ENCODE measurements around the gene RBBP5.
A peak's percentile ranks its signal among the peaks of the same experiment; 100 is the strongest.

Gene RBBP5

DNA sequence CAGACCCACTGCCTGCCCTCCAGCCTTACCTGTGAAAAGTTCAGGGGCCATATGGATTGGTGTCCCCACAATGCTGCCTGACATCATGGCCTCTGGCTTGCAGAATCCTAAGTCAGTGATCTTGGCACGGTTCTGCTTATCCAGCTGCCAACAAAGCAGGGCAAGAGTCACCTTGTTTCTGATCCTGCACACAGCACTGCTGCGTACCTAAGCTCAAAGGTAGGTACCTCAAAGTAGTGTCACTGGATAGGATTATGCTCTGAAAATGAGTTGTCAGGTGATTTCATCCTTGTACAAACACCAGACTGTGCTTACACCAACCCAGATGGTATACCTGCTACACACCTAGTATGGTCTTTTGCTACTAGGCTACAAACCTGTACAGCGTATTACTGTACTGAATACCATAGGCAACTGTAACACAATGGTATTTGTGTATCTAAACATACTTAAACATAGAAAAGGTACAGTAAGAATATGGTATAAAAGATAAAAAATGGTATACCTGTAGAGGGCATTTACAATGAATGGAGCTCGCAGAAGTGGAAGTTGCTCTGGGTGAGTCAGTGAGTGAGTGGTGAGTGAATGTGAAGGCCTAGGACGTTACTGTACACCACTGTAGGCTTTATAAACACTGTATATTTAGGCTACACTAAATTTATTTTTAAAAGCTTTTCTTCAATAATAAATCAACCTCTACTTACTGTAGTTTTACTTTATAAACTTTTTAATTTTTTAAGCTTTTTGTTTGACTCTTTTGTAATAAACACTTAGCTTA lies 29.1 kb upstream of the RBBP5 start:
- H3K4me1 ChIP-seq (ENCODE audit: control insufficient read depth, insufficient read depth, low read length): peaks cover 12% of the 10 kb centered on the region
- no peak for DNase-seq (ENCODE audit: low read depth)
- no peaks in the 10 kb centered on the region for H3K9me3 ChIP-seq (ENCODE audit: control insufficient read depth, low read length)
- H3K4me3 ChIP-seq (ENCODE audit: low read length): no peak overlapping the region
- no peak overlapping the region for H3K9ac ChIP-seq (ENCODE audit: low read length)
- H3K27me3 ChIP-seq (replicated peaks; ENCODE audit: control insufficient read depth, insufficient read depth, low read length): no peaks in the 10 kb centered on the region
- peaks cover 60% of the 10 kb centered on the region for H3K36me3 ChIP-seq (ENCODE audit: control insufficient read depth, insufficient read depth, low read length, severe bottlenecking)

DNA sequence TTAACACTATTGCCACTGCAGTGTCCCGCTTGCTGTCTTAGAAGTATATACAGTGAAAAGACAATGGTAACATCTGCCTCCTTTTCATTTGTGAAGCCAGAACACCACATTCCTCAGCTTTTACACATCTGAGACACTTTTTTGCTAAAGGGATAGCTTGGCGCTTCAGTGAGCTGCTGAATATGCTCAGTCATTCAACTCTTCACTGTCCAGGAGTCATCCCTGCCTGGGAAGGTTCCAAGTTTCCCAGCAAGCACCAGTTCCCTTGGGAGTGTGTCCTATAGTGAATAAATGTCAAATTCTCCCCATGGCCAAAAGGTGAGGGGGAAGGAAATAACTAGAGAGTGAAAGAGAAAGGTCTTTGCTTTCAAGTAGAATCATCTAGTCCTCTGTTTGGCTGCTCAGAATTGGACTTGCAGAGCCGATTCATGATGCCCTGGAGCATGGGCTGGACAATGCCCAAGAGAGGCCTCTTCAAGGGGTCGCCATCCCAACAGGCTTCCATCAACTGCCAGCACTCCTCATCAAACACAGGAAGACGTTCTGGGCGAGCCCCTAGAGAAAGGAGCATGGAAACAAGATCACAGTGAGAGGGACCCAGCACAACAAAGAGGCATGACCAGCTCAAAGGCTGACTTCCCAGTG lies 25.5 kb upstream of the RBBP5 start:
- no peaks in the 10 kb centered on the region for H3K9me3 ChIP-seq (ENCODE audit: control insufficient read depth, low read length)
- peak overlapping the region; percentile 43 for H3K9ac ChIP-seq (ENCODE audit: low read length)
- peak; percentile 56 for DNase-seq (ENCODE audit: low read depth)
- peaks cover 34% of the 10 kb centered on the region for H3K4me1 ChIP-seq (ENCODE audit: control insufficient read depth, insufficient read depth, low read length)
- H3K4me3 ChIP-seq (ENCODE audit: low read length): no peak overlapping the region
- no peaks in the 10 kb centered on the region for H3K27me3 ChIP-seq (replicated peaks; ENCODE audit: control insufficient read depth, insufficient read depth, low read length)
- peaks cover 38% of the 10 kb centered on the region for H3K36me3 ChIP-seq (ENCODE audit: control insufficient read depth, insufficient read depth, low read length, severe bottlenecking)

DNA sequence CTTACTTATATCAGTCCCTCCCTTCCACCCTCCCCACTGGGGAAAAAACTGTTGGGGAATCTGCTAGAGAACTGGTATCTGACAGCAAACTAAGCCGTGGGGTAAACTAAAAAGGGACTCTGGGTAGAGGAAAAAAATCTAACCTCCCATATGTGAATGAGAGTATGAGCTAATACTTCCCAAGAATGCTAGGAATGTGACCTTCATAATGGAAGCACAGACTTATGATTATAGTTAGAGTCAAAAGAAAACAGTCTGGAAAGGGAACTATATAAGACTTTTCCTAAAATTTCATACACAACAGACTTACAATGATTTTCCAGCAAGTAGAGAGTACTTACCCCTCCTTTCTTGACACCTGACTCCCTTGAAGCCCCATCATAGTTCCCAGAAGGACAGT lies 23.0 kb upstream of the RBBP5 start:
- peaks cover 46% of the 10 kb centered on the region for H3K4me1 ChIP-seq (ENCODE audit: control insufficient read depth, insufficient read depth, low read length)
- DNase-seq (ENCODE audit: low read depth): peak; percentile 76
- H3K27me3 ChIP-seq (replicated peaks; ENCODE audit: control insufficient read depth, insufficient read depth, low read length): no peaks in the 10 kb centered on the region
- peaks cover 25% of the 10 kb centered on the region for H3K36me3 ChIP-seq (ENCODE audit: control insufficient read depth, insufficient read depth, low read length, severe bottlenecking)
- peak overlapping the region; percentile 47 for H3K4me3 ChIP-seq (ENCODE audit: low read length)
- no peaks in the 10 kb centered on the region for H3K9me3 ChIP-seq (ENCODE audit: control insufficient read depth, low read length)
- H3K9ac ChIP-seq (ENCODE audit: low read length): peak overlapping the region; percentile 40

DNA sequence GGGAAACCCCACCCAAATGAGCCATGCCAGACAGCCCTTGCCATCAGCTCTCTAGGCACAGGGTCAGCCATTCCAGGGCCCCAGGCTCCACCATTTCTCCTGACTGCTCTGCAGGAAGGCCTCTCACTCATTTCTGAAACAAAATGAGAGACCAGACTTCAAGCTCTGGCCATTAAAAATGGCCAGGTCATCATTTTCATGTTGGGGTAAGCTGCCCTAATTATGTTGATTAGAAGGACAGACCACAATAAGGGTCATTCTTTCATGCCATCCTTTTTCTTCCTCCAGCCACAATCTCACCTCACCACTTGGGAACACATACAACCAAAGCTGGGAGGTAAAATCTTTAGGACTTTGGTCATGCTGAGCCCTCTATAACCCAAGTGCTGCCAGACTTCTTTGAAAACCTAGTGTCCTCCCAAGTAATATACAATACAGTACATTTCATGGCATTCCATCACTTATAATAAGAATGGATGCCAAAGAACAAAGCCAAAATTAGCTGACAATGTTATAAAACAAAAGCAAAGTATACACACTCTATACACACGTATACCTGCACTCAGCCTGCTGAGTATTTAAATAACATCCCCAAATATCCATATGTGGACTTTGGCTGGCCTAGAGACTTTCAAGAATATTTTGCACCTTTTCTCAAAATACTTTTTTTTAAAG lies 22.4 kb upstream of the RBBP5 start:
- H3K4me3 ChIP-seq (ENCODE audit: low read length): peak overlapping the region; percentile 47
- peaks cover 46% of the 10 kb centered on the region for H3K4me1 ChIP-seq (ENCODE audit: control insufficient read depth, insufficient read depth, low read length)

DNA sequence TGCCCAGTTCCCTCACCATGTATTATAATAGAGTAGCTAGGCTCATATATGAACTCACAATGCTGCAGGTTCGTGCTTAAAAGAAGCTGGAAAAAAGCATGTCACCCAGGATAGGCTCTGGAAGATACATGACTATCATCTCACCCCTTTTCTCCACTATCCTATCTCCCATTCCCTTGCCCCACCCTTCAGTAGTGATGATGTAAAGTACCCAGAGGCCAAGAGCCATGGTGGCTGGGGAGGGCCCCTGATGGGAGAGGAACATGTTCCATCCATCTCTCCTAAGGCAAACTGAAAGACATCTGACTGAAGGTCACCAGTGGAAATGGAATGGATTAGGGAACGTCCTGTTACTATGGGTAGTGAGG lies 20.3 kb upstream of the RBBP5 start:
- no peaks in the 10 kb centered on the region for H3K27me3 ChIP-seq (replicated peaks; ENCODE audit: control insufficient read depth, insufficient read depth, low read length)
- peak overlapping the region; percentile 48 for H3K9ac ChIP-seq (ENCODE audit: low read length)
- peaks cover 39% of the 10 kb centered on the region for H3K4me1 ChIP-seq (ENCODE audit: control insufficient read depth, insufficient read depth, low read length)
- H3K9me3 ChIP-seq (ENCODE audit: control insufficient read depth, low read length): no peaks in the 10 kb centered on the region
- peak overlapping the region; percentile 35 for H3K4me3 ChIP-seq (ENCODE audit: low read length)
- DNase-seq (ENCODE audit: low read depth): no peak
- H3K36me3 ChIP-seq (ENCODE audit: control insufficient read depth, insufficient read depth, low read length, severe bottlenecking): peaks cover 4% of the 10 kb centered on the region

More for the DNA sequence above, 22.4 kb upstream of the RBBP5 start:
- Histone ChIP-seq H3K27me3 (replicated peaks; ENCODE audit: control insufficient read depth, insufficient read depth, low read length) (no peaks in the 10 kb centered on the region), H3K36me3 (ENCODE audit: control insufficient read depth, insufficient read depth, low read length, severe bottlenecking) (peaks cover 19% of the 10 kb centered on the region), H3K9me3 (ENCODE audit: control insufficient read depth, low read length) (no peaks in the 10 kb centered on the region), H3K9ac (ENCODE audit: low read length) (peak overlapping the region; percentile 16)
- no peak for DNase-seq (ENCODE audit: low read depth)

DNA sequence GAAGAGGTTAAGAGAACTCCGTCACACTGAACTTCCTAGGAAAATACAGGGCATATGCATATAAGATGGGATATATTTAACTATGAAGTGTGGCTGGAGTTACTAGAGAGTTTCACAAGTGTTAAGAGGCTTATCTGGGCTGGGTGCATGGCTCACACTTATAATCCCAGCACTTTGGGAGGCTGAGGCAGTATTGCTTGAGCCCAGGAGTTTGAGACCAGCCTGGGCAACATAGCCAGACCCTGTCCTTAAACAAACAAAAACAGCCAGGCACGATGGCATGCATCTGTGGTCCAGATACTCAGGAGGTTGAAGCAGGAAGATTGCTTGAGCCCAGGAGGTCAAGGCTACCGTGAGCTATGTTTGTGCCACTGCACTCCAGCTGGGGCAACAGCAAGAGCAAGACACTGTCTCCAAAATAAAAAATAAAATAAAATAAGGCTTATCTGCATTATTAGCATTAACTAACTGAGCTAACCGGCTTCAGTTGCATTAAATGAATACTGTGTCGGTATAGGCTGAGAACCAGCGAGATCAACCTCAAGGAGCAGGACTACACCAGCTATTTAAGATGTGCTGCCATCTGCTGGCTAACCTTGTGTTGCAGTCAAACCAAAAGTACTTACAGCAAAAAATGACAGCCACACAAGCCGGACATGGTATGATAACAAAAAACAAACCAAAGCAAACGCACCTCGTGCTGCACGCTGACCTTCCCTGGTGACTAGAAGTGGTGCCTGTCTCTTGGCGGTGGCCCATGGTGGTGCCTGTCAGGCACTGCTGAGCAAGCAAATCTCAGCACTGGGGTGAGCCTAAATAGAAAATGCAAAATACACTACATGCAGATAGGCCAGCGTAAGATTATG lies 19.7 kb upstream of the RBBP5 start:
- H3K9ac ChIP-seq (ENCODE audit: low read length): peak overlapping the region; percentile 48
- H3K36me3 ChIP-seq (ENCODE audit: control insufficient read depth, insufficient read depth, low read length, severe bottlenecking): peaks cover 4% of the 10 kb centered on the region
- peak overlapping the region; percentile 35 for H3K4me3 ChIP-seq (ENCODE audit: low read length)
- H3K4me1 ChIP-seq (ENCODE audit: control insufficient read depth, insufficient read depth, low read length): peaks cover 34% of the 10 kb centered on the region
- no peaks in the 10 kb centered on the region for H3K27me3 ChIP-seq (replicated peaks; ENCODE audit: control insufficient read depth, insufficient read depth, low read length)
- peak; percentile 92 for DNase-seq (ENCODE audit: low read depth)
- H3K9me3 ChIP-seq (ENCODE audit: control insufficient read depth, low read length): no peaks in the 10 kb centered on the region

DNA sequence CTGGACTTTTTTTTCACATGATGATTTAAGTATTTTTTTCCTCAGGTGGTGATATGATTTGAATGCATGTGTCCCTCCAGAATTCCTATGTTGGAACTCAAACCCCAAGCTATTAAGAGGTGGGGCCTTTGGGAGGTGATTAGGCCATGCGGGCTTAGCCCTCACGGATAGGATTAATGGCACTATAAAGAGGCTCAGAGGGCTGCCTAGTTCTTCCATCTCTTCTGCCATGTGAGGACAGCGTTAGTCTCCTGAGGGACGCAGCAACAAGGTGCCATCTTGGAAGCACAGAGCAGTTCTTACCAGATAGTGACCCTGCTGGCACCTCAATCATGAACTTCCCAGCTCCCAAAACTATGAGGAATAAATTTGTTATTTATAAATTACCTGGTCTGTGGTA lies 18.3 kb upstream of the RBBP5 start:
- DNase-seq (ENCODE audit: low read depth): no peak
- H3K36me3 ChIP-seq (ENCODE audit: control insufficient read depth, insufficient read depth, low read length, severe bottlenecking): no peaks in the 10 kb centered on the region
- H3K9me3 ChIP-seq (ENCODE audit: control insufficient read depth, low read length): no peaks in the 10 kb centered on the region
- no peaks in the 10 kb centered on the region for H3K27me3 ChIP-seq (replicated peaks; ENCODE audit: control insufficient read depth, insufficient read depth, low read length)
- H3K4me3 ChIP-seq (ENCODE audit: low read length): no peak overlapping the region
- H3K4me1 ChIP-seq (ENCODE audit: control insufficient read depth, insufficient read depth, low read length): peaks cover 31% of the 10 kb centered on the region
- no peak overlapping the region for H3K9ac ChIP-seq (ENCODE audit: low read length)

DNA sequence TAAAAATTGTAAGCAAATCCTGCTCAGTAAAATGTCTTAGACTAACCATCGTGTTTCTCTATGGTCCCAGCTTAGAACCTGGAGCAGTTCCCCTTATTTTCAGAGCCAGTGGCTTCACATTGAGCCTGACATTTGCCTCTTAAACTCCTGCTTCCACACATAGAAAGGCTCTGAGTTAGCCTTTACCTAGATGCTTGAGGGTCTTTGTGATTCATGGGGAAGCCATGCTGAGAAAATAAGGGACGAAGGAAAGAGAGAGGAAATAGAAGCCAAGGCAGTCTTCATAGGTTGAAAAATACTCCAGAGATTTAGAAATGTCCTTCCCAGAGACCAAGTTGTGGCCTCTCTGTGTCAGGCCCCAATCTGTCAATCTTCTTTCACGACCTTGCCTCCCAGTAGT lies 16.1 kb upstream of the RBBP5 start:
- Histone ChIP-seq H3K9me3 (ENCODE audit: control insufficient read depth, low read length) (no peaks in the 10 kb centered on the region), H3K4me3 (ENCODE audit: low read length) (no peak overlapping the region), H3K27me3 (replicated peaks; ENCODE audit: control insufficient read depth, insufficient read depth, low read length) (no peaks in the 10 kb centered on the region), H3K9ac (ENCODE audit: low read length) (no peak overlapping the region), H3K4me1 (ENCODE audit: control insufficient read depth, insufficient read depth, low read length) (peaks cover 13% of the 10 kb centered on the region), H3K36me3 (ENCODE audit: control insufficient read depth, insufficient read depth, low read length, severe bottlenecking) (no peaks in the 10 kb centered on the region)
- DNase-seq (ENCODE audit: low read depth): no peak

DNA sequence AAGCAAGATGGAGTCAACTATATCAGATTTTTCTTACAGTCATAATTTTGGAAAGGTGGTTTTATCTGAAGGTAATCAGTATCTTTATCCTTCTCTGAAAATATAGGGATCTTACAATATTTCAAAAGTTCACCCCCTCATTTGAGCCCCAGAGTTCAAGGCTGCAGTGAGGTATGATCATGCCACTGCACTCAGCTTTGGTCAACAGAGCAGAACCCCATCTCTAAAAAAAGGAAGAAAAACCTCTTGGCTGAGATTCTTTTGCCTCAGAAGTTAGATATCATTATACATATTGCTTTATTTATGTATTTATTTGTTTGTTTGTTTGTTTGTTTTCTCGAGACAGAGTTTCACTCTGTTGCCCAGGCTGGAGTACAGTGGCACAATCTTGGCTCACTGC lies 11.5 kb upstream of the RBBP5 start:
- H3K9ac ChIP-seq (ENCODE audit: low read length): no peak overlapping the region
- DNase-seq (ENCODE audit: low read depth): no peak
- no peaks in the 10 kb centered on the region for H3K36me3 ChIP-seq (ENCODE audit: control insufficient read depth, insufficient read depth, low read length, severe bottlenecking)
- H3K27me3 ChIP-seq (replicated peaks; ENCODE audit: control insufficient read depth, insufficient read depth, low read length): no peaks in the 10 kb centered on the region
- H3K4me1 ChIP-seq (ENCODE audit: control insufficient read depth, insufficient read depth, low read length): no peaks in the 10 kb centered on the region
- H3K9me3 ChIP-seq (ENCODE audit: control insufficient read depth, low read length): no peaks in the 10 kb centered on the region
- H3K4me3 ChIP-seq (ENCODE audit: low read length): no peak overlapping the region

DNA sequence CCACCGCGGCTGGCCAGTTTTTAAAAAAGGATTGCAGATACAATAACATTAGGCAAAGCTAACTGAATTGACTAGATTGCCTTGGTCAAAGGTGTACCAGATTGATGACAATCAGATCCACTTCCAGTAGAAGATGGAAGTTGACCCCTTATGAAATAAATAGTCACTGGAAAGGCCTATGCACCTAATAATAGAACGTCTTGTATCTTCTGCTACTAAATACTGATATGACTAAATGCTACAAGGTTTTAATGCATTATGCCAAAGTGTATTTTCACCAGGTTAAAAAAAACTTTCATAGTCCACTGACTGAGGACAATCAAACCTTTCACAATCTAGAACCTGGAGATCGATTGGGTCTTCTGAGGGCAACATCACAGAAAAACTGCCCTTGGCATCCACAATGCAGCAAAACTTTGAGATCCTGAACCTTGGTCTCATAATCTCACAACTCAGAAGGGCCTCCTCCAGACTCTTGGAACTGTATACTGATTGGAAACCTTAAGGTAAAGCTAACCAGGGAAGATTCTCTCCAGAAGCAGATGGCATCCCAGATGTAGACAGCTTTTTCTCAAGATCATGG lies 7.8 kb upstream of the RBBP5 start:
- DNase-seq (ENCODE audit: low read depth): no peak
- H3K4me1 ChIP-seq (ENCODE audit: control insufficient read depth, insufficient read depth, low read length): no peaks in the 10 kb centered on the region

More for the DNA sequence above, 7.8 kb upstream of the RBBP5 start:
- Histone ChIP-seq H3K9ac (ENCODE audit: low read length) (no peak overlapping the region), H3K27me3 (replicated peaks; ENCODE audit: control insufficient read depth, insufficient read depth, low read length) (no peaks in the 10 kb centered on the region), H3K9me3 (ENCODE audit: control insufficient read depth, low read length) (no peaks in the 10 kb centered on the region), H3K36me3 (ENCODE audit: control insufficient read depth, insufficient read depth, low read length, severe bottlenecking) (no peaks in the 10 kb centered on the region), H3K4me3 (ENCODE audit: low read length) (no peak overlapping the region)
